GM11168 (cell line): ENCODE data around the gene GTF2F1.
"Not testable (repeated sequence)": the region's sequence is repeated elsewhere in the genome, so short reads cannot be mapped to it uniquely, and the experiment has no call there.

Experiments used
- in situ Hi-C: fragments of 300-500 bp; cut with MboI; formaldehyde crosslinking; loops from one replicate; pipeline ENCODE4 v1.12.0; 2022; ENCODE audit warnings: low sequenced_read_pairs; ENCODE audit not compliant: unreplicated experiment

Gene GTF2F1

DNA sequence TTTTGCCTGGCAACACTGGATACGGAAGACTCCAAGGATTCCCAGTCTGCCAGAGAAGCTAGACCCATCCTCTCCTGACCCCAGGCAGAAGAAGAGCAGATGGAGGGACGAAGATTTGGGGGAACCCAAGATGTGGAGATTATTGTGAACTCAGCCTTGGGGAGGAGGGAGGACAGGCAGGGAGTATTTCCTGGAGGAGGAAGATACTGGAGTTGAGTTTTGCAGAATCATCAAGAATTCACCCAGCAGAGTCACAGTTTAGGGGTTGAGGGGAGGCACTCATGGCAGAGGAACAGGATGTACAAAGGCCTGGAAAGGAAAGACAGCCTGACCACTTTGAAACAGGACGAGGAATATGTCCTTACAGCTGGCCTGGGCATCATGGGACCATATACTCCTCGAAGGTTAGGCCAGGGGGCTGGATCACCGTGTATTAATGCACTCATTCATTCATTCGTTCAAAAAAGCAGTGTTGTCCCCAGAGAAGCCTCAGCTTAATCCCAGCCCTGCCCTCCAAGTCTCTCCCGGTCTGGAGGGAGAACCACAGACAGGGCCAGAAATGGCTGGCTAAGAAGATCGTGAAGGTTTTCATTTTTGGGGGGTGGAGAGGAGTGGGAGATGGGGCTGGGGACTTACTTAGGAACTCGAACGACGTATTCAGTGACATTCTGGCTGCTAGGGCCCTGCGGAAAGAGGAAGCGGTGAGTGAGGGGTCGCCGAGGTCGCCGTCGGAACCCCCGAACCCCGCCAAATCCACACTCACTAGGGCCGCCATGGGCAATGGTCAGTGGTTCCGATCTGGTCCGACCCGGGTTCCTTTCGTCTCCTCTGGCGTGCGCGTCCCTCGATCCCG is 517 bp downstream of the GTF2F1 start:
- in situ Hi-C loops = no loop called here

DNA sequence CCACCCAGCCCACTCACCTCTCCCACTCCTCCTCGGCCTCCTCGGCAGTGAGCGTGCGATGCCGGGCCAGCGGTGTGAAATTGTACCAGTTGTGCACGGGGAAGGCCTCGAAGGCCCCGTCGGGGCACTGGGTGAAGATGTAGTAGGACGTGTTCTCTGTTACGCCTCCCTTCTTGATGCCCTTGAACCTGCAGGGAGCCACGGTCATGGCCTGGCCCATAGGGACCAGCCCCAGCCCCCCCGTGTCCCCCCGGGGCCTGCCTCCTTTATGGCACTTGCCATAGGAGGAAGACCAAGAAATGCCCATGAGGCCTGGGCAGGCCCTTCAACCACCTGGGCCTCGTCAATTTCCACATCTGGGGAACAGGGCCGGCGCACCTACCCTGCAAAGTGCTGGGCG is 5.6 kb downstream of the GTF2F1 start:
- in situ Hi-C loops = no loop called here

DNA sequence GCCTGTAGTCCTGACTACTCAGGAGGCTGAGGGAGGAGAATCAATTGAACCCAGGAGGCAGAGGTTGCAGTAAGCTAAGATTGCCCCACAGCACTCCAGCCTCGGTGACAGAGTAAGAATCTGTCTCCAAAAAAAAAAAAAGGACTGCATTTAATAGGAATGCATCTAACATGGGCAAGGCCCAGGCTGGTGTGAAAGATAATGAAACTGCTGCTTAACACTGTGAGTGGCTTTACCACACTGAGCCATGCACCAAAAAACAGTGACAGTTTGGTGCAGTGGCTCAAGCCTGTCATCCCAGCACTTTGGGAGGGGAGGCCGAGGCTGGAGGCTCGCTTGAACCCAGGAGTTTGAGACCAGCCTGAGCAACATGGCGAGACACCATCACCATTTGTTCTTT is 8.6 kb downstream of the GTF2F1 start:
- in situ Hi-C loops = no loop called here

DNA sequence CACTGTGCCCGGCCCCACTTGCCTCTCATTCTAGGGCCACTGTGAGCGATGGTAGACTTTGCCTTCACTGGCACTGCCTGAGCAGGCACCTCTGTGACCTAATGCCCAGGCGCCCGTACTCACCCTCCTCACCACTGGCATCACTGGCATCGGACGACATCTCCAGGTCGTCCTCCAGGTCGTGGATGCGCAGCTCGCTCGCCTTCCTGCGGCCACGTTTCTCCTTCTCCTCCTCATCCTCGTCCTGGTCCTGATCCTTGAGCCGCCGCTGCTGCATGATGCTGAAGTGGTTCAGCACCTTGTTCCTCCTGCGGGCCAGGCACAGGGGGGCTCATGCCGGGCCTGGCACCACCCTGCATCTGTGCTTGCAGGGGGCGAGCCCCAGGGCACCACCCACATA is 9.8 kb downstream of the GTF2F1 start:
- in situ Hi-C loops = no loop called here

DNA sequence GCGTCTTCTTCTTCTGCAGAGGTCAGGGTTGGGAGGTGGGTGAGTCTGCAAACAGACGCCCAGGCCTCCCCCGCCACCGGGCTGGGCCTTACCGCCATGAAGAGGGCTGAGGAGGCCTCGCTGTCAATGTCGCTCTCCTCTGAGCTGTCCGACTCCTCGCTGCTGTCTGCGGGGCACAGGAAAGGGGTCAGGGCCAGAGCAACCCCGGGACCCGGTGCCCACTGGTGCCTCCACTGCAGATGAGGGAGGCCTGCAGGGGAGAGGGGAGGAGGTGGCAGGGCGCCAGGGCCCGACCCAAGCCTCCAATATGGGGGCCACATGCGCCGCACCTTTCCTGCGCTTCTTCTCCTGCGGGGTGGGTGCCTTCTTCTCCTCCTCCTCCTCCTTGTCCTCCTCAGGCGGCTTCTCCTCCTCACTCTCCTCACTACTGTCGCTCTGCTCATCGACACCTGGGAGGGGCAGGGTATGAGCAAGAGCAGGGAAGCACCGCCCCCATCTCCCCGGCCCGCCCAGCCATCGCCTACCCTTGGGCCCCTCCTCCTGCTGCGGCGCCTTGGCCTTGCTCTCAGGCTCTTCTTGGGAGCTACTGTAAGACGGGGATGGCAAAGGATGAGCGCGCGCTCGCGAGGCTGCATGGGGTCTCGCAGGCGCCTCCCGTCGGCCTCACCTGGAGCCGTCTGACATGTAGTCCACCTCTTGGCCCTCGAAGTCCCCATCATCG is 11.8 kb downstream of the GTF2F1 start:
- in situ Hi-C loops = no loop called here

DNA sequence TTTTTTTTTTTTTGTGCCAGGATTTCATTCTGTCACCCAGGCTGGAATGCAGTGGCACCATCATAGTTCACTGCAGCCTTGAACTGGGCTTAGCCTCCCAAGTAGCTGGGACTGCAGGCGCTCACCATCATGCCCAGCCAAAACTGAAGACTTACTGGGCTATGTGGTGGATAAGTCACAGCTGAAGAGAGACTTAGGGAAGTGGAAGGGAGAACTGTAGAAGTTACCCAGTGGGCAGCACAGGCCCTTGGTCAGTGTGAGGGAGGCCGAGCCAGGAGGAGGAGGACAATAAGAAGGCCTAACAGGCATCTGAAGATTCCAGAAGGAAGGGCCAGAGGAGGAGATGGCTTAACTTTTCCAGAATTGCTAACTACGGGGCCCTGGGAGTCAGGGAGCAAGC is 13.2 kb downstream of the GTF2F1 start:
- in situ Hi-C loops = no loop called here

DNA sequence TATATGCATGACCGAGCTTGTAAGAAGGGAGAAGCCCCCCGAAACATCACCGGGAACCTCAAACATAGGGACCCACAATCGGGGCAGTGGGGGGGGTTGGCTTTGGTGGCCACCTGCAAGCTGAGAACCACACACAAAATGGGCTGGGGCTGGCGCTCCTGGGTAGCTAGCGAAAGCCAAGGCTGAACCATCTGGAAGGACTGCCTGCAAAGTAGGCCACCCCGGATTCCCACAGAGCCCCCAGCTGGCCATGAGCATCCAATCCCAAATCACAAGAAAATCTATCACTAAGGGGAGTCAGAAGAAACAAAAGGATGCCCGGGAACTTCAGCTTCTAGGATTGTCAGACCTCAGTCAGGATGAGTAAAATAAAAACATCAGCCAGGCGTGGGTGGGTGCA is 14.5 kb downstream of the GTF2F1 start:
- in situ Hi-C loops = no loop called here

DNA sequence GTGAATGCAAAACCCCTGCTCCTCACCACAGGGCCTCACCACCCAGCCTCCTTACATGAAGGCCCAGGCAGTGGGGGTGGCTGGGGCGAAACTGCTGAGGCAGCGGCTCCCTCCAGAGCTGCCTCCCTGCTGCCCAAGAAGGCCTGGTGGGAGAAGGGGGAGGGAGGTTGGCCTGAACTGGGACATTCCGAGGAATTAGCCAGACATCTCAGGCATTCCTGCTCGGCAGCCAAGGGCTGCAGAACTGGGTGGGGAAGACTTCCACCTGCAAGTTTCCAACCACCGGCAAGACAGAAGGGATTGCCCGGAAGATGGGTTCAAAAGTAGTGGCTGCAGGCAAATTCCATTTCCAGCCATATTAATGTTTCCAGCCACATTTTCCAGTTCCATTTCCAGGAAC is 14.9 kb downstream of the GTF2F1 start:
- in situ Hi-C loops = no loop called here

DNA sequence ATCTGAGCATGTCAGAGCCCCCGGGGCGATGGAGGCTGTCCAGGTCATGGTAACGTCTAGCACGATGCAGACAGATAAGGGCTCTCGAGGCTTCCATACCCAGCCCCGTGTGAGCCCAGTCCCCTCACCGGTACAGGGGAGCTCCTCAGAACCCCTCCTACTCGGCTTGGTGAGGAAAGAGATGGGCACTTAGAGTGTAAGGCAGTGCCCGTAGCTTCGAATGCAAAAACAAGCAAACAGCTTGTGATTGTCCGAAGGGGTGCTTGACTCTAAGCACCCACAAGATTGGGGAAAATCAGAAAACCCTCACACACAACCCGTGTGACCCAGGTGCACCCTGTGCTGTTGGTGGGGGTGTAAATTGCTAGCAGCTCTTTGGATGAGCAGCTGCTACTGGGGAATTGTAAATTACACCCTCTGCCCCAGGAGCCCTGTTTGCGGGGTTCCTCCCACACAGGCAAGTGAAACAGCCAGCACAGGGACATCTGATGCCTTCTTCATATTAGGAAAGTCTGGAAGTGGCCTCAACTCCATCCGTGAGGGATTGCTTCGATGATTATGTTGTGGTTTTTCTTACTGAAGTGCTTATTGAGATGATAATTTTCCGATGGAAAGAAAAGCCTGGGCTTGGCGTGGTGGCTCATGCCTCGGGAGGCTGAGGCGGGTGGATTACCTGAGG is 16.3 kb downstream of the GTF2F1 start:
- in situ Hi-C loops = no loop called here

DNA sequence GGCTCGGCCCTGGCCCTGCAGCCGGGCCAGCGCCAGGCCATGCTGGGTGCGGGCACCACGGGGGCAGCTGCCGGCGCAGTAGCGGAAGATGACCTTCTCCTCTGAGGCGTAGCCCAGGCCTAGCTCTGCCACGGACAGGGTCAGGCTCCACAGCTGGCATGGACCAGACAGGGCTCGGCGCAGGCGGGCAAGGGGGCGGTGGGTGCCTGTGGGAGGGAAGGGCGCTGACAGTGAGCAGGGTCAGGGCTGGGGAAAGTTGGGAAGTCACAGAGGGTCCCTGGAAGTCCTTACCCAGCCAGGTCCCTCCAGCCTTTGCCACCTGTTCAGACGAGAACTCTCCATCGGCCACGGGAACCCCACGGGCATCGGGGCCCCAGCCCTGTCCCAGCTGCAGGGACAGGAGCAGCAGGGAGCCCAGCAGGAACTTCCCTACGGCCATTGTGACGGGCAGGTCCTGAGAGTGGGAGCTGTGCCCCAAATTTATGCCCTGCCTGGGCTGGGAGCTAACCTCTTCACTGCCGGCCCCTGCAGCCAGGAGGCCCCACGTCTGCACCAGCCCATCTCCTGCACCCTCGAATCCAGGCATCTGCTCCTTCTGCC is 17.5 kb downstream of the GTF2F1 start, which contains the start of gene PSPN:
TSS of gene PSPN (minus strand) at position 523 of the 600 bp plus-strand sequence. CDS start at position 439, 84 bp downstream.
- in situ Hi-C loops = no loop called here

DNA sequence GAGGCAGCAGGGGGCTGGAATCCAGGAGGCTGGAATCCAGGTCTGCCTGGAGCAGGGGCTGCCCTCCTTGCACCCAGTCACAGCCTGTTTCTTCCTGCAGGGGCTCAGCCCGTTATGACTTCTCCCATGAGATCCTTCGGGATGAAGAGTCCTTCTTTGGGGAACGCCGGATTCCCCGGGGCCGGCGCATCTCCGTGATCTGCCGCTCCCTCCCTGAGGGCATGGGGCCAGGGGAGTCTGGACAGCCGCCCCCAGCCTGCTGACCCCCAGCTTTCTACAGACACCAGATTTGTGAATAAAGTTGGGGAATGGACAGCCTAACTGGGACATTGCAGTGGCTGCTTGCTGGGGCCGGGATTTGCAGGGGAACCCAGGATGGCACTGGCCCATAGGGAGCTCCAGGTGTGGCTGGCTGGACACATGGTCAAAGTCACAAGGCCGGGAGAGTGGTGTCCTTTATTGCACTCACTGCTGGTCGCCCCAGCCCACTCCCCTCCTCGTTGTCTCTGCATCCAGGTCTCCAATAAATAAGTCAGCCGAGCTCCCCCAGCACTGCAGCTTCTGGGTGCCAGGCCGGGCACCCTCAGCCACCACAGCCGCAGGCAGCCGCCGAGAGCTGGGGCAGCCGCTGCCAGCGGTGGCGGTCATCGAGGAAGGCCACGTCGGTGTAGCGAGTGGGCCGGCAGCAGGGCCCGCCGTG is 18.1 kb downstream of the GTF2F1 start:
- in situ Hi-C loops = no loop called here

DNA sequence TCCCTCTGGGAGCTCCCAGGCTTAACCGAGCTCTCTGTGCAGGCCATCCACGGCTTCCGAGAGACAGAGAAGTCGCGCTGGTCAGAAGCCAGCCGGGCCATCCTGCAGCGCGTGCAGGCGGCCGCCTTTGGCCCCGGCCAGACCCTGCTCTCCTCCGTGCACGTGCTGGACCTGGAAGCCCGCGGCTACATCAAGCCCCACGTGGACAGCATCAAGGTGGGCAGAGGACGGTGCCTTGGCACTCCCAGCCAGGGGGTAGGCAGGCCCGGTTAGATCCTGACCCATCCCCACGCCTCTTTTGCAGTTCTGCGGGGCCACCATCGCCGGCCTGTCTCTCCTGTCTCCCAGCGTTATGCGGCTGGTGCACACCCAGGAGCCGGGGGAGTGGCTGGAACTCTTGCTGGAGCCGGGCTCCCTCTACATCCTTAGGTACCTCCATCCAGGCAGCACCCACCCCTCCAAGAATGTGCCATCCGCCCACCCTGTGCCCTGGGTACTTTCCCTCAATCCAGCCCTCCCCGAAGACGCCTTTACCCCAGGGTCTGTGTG is 18.7 kb downstream of the GTF2F1 start:
- in situ Hi-C loops = no loop called here

DNA sequence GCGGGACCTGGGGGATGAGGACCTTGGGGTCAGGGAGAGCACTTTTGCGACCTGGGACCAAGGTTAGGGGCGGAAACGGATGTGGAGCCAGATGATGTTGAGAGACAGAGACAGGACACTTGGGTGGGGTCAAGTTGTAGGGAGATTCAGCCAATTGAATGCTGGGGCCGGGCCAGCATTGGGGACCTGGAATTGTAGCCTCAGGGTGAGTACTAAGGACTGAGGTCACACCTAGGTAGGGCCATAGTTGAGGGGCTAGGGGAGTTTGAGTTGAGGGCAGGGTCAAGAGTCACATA is 19.2 kb downstream of the GTF2F1 start:
- in situ Hi-C loops = no loop called here

DNA sequence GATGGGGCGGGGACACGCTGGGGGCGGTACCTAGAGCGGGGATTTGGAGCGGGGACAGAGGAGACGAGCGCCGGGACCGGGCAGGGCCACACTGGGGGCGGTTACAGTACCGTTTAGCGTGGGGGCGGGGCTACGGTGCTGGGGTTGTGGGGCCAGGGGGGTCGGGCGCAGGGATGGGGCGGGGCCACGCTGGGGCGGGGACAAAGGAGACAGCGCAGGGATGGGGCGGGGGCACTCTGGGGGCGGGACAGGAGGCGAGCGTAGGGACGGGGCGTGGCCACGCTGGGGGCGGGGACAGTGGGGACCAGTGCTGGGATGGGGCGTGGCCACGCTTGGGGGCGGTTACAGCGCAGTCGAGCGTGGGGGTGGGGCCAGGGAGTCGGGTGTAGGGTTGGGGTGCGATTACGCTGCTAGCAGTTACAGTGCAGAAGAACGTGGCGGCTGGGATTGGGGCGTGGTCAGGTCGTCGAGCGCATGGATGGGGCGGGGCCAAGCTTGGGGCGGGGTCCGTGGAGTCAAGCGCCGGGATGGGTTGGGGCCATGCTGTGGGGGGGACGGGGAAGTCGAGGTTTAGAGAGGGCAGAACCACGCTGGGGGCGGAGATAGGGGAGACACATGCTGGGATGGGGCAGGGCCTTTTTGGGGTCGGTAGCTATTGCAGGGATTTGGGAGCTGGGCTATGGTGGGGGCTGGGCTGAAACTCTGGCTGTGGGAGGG is 19.7 kb downstream of the GTF2F1 start:
- in situ Hi-C loops = no loop called here

DNA sequence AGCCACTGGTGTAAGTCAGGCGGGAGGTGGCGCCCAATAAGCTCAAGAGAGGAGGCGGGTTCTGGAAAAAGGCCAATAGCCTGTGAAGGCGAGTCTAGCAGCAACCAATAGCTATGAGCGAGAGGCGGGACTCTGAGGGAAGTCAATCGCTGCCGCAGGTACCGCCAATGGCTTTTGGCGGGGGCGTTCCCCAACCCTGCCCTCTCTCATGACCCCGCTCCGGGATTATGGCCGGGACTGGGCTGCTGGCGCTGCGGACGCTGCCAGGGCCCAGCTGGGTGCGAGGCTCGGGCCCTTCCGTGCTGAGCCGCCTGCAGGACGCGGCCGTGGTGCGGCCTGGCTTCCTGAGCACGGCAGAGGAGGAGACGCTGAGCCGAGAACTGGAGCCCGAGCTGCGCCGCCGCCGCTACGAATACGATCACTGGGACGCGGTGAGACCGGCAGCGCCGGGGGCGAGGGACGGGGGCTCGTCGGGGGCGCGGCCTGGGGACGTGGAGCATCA is 20.3 kb downstream of the GTF2F1 start, which contains the start of gene ALKBH7:
TSS of gene ALKBH7 (plus strand) at position 201 of the 502 bp plus-strand sequence. CDS start at position 228, 27 bp downstream.
- in situ Hi-C loops = no loop called here

DNA sequence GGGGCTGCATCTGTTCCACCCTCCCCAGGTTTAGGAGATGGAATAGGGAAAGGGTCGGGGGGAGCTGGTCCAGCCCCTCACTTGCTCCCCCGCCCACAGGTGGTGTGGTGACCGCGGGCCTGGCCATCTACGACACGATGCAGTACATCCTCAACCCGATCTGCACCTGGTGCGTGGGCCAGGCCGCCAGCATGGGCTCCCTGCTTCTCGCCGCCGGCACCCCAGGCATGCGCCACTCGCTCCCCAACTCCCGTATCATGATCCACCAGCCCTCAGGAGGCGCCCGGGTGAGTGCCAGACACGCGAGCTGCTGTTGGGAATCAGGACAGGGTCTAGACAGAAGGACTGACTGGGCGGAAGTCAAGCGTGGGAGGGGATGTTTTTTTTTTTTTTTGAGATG is 28.6 kb downstream of the GTF2F1 start:
- in situ Hi-C loops = no loop called here

DNA sequence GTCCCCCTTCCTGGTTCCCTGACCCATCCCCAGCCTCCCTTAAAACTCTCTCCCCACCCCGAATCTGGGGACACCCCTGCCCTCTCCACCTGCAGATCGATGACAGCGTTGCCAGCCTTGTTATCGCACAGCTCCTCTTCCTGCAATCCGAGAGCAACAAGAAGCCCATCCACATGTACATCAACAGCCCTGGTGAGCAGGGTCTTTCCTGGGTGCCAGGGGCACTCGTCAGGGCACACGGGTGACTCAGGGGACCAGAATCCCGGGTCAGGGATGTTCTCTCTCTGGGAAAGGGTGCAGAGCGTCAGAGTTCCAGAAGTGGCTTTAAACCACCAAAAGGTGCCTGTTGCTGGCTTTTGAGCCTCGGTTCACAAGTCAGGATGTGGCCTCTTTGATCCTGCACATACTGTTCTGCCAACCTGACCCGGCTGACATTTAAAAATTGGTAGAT is 30.6 kb downstream of the GTF2F1 start:
- in situ Hi-C loops = no loop called here

DNA sequence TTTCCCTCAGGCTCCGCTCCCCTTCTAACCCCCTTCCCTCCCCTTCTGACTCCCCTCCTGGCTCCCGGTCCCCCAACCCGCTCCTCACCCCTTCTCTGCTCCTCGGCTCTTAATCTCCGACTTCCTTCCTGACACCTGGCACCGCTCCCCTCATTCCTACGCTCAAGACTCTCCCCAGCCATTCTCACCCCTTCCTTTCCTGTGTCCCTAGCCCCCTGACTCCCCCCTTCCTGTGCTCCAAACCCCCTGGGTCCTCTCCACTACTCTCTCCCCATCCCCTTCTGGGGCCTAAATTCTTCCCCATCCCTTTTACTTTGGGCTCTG is 31.0 kb downstream of the GTF2F1 start:
- in situ Hi-C loops = no loop called here

DNA sequence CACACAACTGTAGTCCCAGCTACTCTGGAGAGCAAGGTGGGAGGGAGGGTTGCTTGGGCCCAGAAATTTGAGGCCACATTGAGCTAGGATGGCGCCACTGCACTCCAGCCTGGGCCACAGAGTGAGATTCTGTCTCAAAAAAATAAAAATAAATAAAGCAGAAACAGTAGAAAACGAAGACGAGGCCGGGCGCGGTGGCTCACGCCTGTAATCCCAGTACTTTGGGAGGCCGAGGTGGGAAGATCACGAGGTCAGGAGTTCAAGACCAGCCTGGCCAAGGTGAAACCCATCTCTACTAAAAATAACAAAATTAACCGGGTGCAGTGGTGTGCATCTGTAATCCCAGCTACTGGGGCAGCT is 32.1 kb downstream of the GTF2F1 start:
- in situ Hi-C loops = not testable (repeated sequence)
